OCI-LY3 (cell line): ENCODE data around the gene PDE4A.
"Not testable (repeated sequence)": the region's sequence is repeated elsewhere in the genome, so short reads cannot be mapped to it uniquely, and the experiment has no call there.

Source experiments
- H2AFZ ChIP-seq: fragments of 200-600, 300-600 bp; shearing (Covaris generic); 2 replicates; pipeline ENCODE4 v1.6.0; 2014; ENCODE audit warnings: antibody characterized with exemption, low read depth, low read length
- H3K27ac ChIP-seq: fragments of 200-600, 300-600 bp; sonication (generic); 2 replicates; pipeline ENCODE4 v1.5.1; 2014; ENCODE audit warnings: mild to moderate bottlenecking, low read length, moderate library complexity, mixed read lengths
- H3K27me3 ChIP-seq: fragments of 200-600, 300-600 bp; sonication (generic); 2 replicates; pipeline ENCODE4 v1.6.1; 2014; ENCODE audit warnings: low read depth, low read length, mixed read lengths
- H3K36me3 ChIP-seq: fragments of 200-600, 300-600 bp; sonication (generic); replicated peaks from 2 replicates; pipeline ENCODE3; 2014; ENCODE audit warnings: low read depth, low read length, mixed read lengths
- H3K4me1 ChIP-seq: fragments of 300-600, 200-600 bp; sonication (generic); 2 replicates; pipeline ENCODE4 v1.6.1; 2014; ENCODE audit warnings: low read length, mixed read lengths
- H3K4me2 ChIP-seq: fragments of 200-600, 300-600 bp; sonication (generic); 2 replicates; pipeline ENCODE4 v1.6.1; 2014; ENCODE audit warnings: low read length, mixed read lengths
- H3K4me3 ChIP-seq: fragments of 300-600, 200-600 bp; sonication (generic); 2 replicates; pipeline ENCODE4 v1.5.1; 2014; ENCODE audit warnings: antibody characterized with exemption, mild to moderate bottlenecking, low read length, moderate library complexity
- H3K79me2 ChIP-seq: fragments of 300-600, 200-600 bp; shearing (Covaris generic); 2 replicates; pipeline ENCODE4 v1.6.1; 2014; ENCODE audit warnings: mild to moderate bottlenecking, low read length, mixed read lengths
- H3K9ac ChIP-seq: fragments of 300-600, 200-600 bp; shearing (Covaris generic); 2 replicates; pipeline ENCODE4 v1.6.0; 2014; ENCODE audit warnings: mild to moderate bottlenecking, low read length, moderate library complexity
- H3K9me3 ChIP-seq: fragments of 200-600, 300-600 bp; shearing (Covaris generic); 2 replicates; pipeline ENCODE4 v1.6.1; 2014; ENCODE audit warnings: low read length, mixed read lengths; ENCODE audit not compliant: insufficient read depth
- H4K20me1 ChIP-seq: fragments of 200-600, 300-600 bp; sonication (generic); 2 replicates; pipeline ENCODE4 v1.6.1; 2016; ENCODE audit warnings: low read length, mixed read lengths; ENCODE audit not compliant: insufficient read depth
- CTCF ChIP-seq: fragments of 200-600, 300-600 bp; sonication (generic); IDR thresholded peaks from 2 replicates; pipeline ENCODE4 v1.5.1; 2014; ENCODE audit warnings: antibody characterized with exemption, low read length, low read depth
- EZH2phosphoT487 ChIP-seq: fragments of 200-600 bp; shearing (Covaris generic); IDR thresholded peaks from 2 replicates; pipeline ENCODE4 v1.6.1; 2018; ENCODE audit warnings: antibody characterized with exemption, mixed run types, low read depth

Gene PDE4A

GRCh38 chr19:10420444-10421239 lies at the start of gene PDE4A:
Gene PDE4A (plus strand): TSS chr19:10420538. CDS start chr19:10420765, 227 bp downstream.
- peak within 1 kb of the TSS; percentile 12; the same call in 1 of the 2 replicates for H3K9ac ChIP-seq
- H3K36me3 ChIP-seq, result no peaks in the 10 kb centered on the region
- no peaks in the 10 kb centered on the region for H3K9me3 ChIP-seq
- no peaks in the 10 kb centered on the region for H3K79me2 ChIP-seq
- no peaks in the 10 kb centered on the region for H4K20me1 ChIP-seq
- peaks cover 56% of the 10 kb centered on the region for H3K27me3 ChIP-seq
- H3K27ac ChIP-seq, result no peak within 1 kb of the TSS
- TF ChIP-seq EZH2phosphoT487, result no peak
- TF ChIP-seq CTCF, result no peak
- H3K4me2 ChIP-seq, result peak within 1 kb of the TSS; percentile 59
- H3K4me1 ChIP-seq, result peaks cover 36% of the 10 kb centered on the region
- H3K4me3 ChIP-seq, result peak within 1 kb of the TSS; percentile 63
- no peak within 1 kb of the TSS for H2AFZ ChIP-seq

- peaks cover 25% of the 10 kb centered on the region for H3K79me2 ChIP-seq
- no peaks in the 10 kb centered on the region for H3K9me3 ChIP-seq
- no peaks in the 10 kb centered on the region for H3K27me3 ChIP-seq
- H3K4me3 ChIP-seq, result no peak overlapping the region
- TF ChIP-seq EZH2phosphoT487 (no peak), CTCF (no peak)
- H3K27ac ChIP-seq, result peak overlapping the region; percentile 81
- peak overlapping the region; percentile 60; the same call in 1 of the 2 replicates for H3K4me2 ChIP-seq
- H3K36me3 ChIP-seq, result peaks cover 45% of the 10 kb centered on the region
- H4K20me1 ChIP-seq, result no peaks in the 10 kb centered on the region
- peak overlapping the region; percentile 47; the same call in 1 of the 2 replicates for H3K9ac ChIP-seq
- H3K4me1 ChIP-seq, result peaks cover 23% of the 10 kb centered on the region
- no peak overlapping the region for H2AFZ ChIP-seq
These were observed 47.6 kb upstream of the PDE4A start for GRCh38 chr19:10372690-10373089.

- H3K36me3 ChIP-seq, result peaks cover 33% of the 10 kb centered on the region
- no peak overlapping the region for H3K4me3 ChIP-seq
- H4K20me1 ChIP-seq, result no peaks in the 10 kb centered on the region
- 0 out of 2 replicates have a peak overlapping the region, but pooled peaks have one; percentile 45 for H3K27ac ChIP-seq
- H3K27me3 ChIP-seq, result no peaks in the 10 kb centered on the region
- H3K79me2 ChIP-seq, result peaks cover 38% of the 10 kb centered on the region
- no peak overlapping the region for H3K4me2 ChIP-seq
- no peak overlapping the region for H2AFZ ChIP-seq
- H3K9me3 ChIP-seq, result no peaks in the 10 kb centered on the region
- TF ChIP-seq CTCF (no peak), EZH2phosphoT487 (no peak)
- H3K4me1 ChIP-seq, result peaks cover 23% of the 10 kb centered on the region
- H3K9ac ChIP-seq, result no peak overlapping the region
These were observed 45.4 kb upstream of the PDE4A start for GRCh38 chr19:10374931-10375330.

- Histone ChIP-seq H3K4me1 (peaks cover 29% of the 10 kb centered on the region), H3K36me3 (peaks cover 22% of the 10 kb centered on the region), H3K79me2 (peaks cover 39% of the 10 kb centered on the region)
- H3K27ac ChIP-seq, H3K9me3 ChIP-seq, H3K4me3 ChIP-seq, H4K20me1 ChIP-seq, H3K27me3 ChIP-seq, H2AFZ ChIP-seq, H3K9ac ChIP-seq, H3K4me2 ChIP-seq: not testable (repeated sequence)
These were observed 43.1 kb upstream of the PDE4A start for GRCh38 chr19:10377140-10377640.
